Measurements from ENCODE around the gene RPS6KL1. TPM values are rescaled to one million over a fixed set of nuclear protein-coding genes. Genes with fewer than 3 reads are reported as not detected.
"Not testable (repeated sequence)": the region's sequence is repeated elsewhere in the genome, so short reads cannot be mapped to it uniquely, and the experiment has no call there.

RPS6KL1 gene
- total and polyA plus RNA-seq, 8 donors, result 0.62 to 6.7 (median 1.2) TPM

- intact Hi-C loops (cut with DNase I), result no loop called here
- Histone ChIP-seq H3K27me3 (no peaks in the 10 kb centered on the region), H3K36me3 (no peaks in the 10 kb centered on the region), H3K27ac (no peak overlapping the region), H3K4me1 (peaks cover 12 to 56% of the 10 kb centered on the region in 2 donors), H3K9me3 (no peaks in the 10 kb centered on the region), H3K4me3 (no peak overlapping the region)
- DNase-seq (peak in 2 of 4 donors; percentile 14 to 36), ATAC-seq (no peak)
- TF ChIP-seq, protein P1, sequence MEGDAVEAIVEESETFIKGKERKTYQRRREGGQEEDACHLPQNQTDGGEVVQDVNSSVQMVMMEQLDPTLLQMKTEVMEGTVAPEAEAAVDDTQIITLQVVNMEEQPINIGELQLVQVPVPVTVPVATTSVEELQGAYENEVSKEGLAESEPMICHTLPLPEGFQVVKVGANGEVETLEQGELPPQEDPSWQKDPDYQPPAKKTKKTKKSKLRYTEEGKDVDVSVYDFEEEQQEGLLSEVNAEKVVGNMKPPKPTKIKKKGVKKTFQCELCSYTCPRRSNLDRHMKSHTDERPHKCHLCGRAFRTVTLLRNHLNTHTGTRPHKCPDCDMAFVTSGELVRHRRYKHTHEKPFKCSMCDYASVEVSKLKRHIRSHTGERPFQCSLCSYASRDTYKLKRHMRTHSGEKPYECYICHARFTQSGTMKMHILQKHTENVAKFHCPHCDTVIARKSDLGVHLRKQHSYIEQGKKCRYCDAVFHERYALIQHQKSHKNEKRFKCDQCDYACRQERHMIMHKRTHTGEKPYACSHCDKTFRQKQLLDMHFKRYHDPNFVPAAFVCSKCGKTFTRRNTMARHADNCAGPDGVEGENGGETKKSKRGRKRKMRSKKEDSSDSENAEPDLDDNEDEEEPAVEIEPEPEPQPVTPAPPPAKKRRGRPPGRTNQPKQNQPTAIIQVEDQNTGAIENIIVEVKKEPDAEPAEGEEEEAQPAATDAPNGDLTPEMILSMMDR (IDR thresholded peaks at IDR 0.05), result no peak
Observed at GRCh38 chr14:74936151-74936550, 13.1 kb upstream of the RPS6KL1 start.

DNA sequence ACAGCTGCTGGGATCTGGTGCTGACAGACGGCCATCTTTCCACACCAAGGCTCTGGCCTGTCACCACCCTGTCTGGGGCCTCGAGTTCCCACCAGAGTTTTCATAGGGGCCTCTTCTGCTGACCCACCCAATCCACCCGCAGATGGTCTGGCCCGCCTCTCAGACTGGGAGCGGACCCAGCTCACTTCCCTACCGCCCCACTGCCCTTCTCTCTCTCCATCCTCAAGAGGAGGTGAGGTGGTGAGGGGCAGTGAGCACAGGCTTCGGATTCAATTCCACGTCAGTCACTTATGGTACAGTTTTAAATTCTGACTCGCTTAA lies 12.3 kb upstream of the RPS6KL1 start:
- no peak for ATAC-seq
- intact Hi-C loops (cut with DNase I), result no loop called here
- DNase-seq, result peak in 1 of 4 donors; percentile 52
- Histone ChIP-seq H3K4me1 (peaks cover 12 to 49% of the 10 kb centered on the region in 2 donors), H3K27me3 (no peaks in the 10 kb centered on the region), H3K27ac (no peak overlapping the region), H3K4me3 (no peak overlapping the region), H3K36me3 (no peaks in the 10 kb centered on the region), H3K9me3 (no peaks in the 10 kb centered on the region)
- TF ChIP-seq, protein P1 (IDR thresholded peaks at IDR 0.05), result no peak

GRCh38 chr14:74934476-74935359 lies 11.7 kb upstream of the RPS6KL1 start:
- DNase-seq (peak in 3 of 4 donors; percentile 79 to 93 (median 88)), ATAC-seq (peak; percentile 65)
- no peak overlapping the region for H3K27ac ChIP-seq
- TF ChIP-seq, protein P1 (IDR thresholded peaks at IDR 0.05), result no peak
- no peak overlapping the region for H3K4me3 ChIP-seq
- H3K4me1 ChIP-seq, result peaks cover 9 to 43% of the 10 kb centered on the region in 2 donors
- no peaks in the 10 kb centered on the region for H3K36me3 ChIP-seq
- no peaks in the 10 kb centered on the region for H3K27me3 ChIP-seq
- intact Hi-C loops (cut with DNase I), result no loop called here
- no peaks in the 10 kb centered on the region for H3K9me3 ChIP-seq

DNA sequence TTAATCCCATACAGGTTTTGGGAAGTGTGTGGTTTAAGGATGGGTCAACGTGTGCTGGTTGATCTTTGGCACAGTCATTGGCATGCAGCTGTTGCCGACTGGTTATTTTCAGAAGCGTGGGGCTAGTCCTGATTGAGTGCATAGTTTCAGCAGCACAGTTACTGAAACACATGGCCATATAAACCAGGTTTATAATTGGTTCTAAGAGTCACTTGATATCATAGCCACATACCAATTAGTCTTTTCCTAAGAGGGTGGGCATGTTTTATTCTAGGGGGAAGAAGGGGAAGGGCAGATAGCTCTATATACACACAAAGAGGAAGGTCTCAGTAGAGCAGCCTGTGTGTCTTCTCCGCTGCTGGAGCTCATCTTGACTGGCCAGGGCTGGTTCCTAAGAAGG lies 11.0 kb upstream of the RPS6KL1 start:
- TF ChIP-seq, protein P1 (IDR thresholded peaks at IDR 0.05), result no peak
- DNase-seq (no peak), ATAC-seq (peak; percentile 25)
- Histone ChIP-seq H3K4me3 (no peak overlapping the region), H3K27ac (no peak overlapping the region), H3K36me3 (no peaks in the 10 kb centered on the region), H3K27me3 (no peaks in the 10 kb centered on the region), H3K4me1 (peaks cover 5 to 36% of the 10 kb centered on the region in 2 donors), H3K9me3 (no peaks in the 10 kb centered on the region)
- intact Hi-C loops (cut with DNase I), result no loop called here

DNA sequence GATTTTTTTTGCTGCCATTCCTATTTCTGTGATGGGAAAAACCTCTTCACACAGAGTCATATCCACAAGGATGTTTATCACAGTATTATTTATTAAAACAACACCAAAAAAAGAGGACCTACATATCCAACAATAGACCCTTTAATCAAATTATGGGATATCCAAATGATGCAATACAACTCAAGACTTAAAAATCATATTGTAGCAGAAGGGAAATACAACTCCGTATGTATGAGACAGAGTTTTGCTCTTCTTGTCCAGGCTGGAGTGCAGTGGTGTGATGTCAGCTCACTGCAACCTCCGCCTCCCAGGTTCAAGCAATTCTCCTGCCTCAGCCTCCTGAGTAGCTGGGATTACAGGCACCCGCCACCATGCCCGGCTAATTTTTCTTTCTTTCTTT lies 9.9 kb upstream of the RPS6KL1 start:
- H3K4me3 ChIP-seq; ATAC-seq; H3K27me3 ChIP-seq; H3K9me3 ChIP-seq; intact Hi-C loops (cut with DNase I); DNase-seq; H3K36me3 ChIP-seq: not testable (repeated sequence)
- Histone ChIP-seq H3K27ac (peak overlapping the region in 1 of 2 donors; percentile 9), H3K4me1 (peaks cover 5 to 28% of the 10 kb centered on the region in 2 donors)
